Astrocyte (in vitro differentiated cells and primary cell): ENCODE data around the gene ADCK1.

Experiments
- EZH2 ChIP-seq: IDR thresholded peaks from 2 replicates; pipeline ENCODE4 v1.6.1; 2012; ENCODE audit warnings: mild to moderate bottlenecking, low read length, inconsistent platforms; ENCODE audit not compliant: insufficient read depth
- TF ChIP-seq, protein P1 (sequence below): IDR thresholded peaks from 2 replicates; pipeline ENCODE4 v1.5.1; 2011; ENCODE audit warnings: low read depth, mild to moderate bottlenecking, inconsistent platforms, low read length, moderate library complexity; ENCODE audit not compliant: insufficient read depth

DNA sequence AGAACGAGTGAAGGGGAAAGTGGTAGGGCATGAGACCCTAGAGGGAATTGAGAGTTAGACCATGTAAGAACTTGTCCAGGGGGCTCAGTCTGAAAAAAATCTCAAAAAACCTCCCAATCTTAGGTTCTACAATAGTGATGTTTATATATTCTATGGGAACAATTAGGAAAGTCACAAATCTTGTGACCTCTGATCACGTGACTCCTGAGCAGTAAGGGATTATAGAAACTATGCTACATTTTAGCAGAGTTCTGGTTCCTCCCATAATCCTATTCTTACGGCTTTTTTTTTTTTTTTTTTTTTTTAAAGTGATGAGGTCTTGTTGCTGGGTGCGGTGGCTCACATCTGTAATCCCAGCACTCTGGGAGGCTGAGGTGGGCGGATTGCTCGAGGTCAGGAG lies 5.8 kb downstream of the ADCK1 start:
- TF ChIP-seq, protein P1, sequence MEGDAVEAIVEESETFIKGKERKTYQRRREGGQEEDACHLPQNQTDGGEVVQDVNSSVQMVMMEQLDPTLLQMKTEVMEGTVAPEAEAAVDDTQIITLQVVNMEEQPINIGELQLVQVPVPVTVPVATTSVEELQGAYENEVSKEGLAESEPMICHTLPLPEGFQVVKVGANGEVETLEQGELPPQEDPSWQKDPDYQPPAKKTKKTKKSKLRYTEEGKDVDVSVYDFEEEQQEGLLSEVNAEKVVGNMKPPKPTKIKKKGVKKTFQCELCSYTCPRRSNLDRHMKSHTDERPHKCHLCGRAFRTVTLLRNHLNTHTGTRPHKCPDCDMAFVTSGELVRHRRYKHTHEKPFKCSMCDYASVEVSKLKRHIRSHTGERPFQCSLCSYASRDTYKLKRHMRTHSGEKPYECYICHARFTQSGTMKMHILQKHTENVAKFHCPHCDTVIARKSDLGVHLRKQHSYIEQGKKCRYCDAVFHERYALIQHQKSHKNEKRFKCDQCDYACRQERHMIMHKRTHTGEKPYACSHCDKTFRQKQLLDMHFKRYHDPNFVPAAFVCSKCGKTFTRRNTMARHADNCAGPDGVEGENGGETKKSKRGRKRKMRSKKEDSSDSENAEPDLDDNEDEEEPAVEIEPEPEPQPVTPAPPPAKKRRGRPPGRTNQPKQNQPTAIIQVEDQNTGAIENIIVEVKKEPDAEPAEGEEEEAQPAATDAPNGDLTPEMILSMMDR = no peak
- TF ChIP-seq EZH2 = no peak
